ENCODE data around the gene NPY5R.
A peak's percentile ranks its signal among the peaks of the same experiment; 100 is the strongest.

- TF ChIP-seq CTCF (IDR thresholded peaks at IDR 0.05 in 4 of 5, conservative IDR thresholded peaks at IDR 0.05 in 1 of 5) (peak; percentile 42 to 79 (median 53)), POLR2A (IDR thresholded peaks at IDR 0.05) (no peak)
These were observed 10.9 kb upstream of the NPY5R start, which contains the start of gene NPY1R for GRCh38 chr4:163332526-163333406.
